SJSA1 (cell line): ENCODE results near the gene ATP9A. TPM values are rescaled to one million over a fixed set of nuclear protein-coding genes. Genes with fewer than 3 reads are reported as not detected.
"Not testable (repeated sequence)": the region's sequence is repeated elsewhere in the genome, so short reads cannot be mapped to it uniquely, and the experiment has no call there.

Experiments
- DNase-seq, 2 experiments: peaks; one replicate each; pipeline ENCODE4 v3.0.0-alpha.2; 2015 to 2020; ENCODE audit warnings: low spot score in 2 of 2, low read depth in 1 of 2
- H3K27ac ChIP-seq: fragments of 250-450 bp; sonication (Bioruptor Pico); 2 replicates; pipeline ENCODE4 v1.5.1; 2020; ENCODE audit warnings: mild to moderate bottlenecking, moderate library complexity
- H3K27me3 ChIP-seq: fragments of 250-450 bp; sonication (Bioruptor Pico); replicated peaks from 2 replicates; pipeline ENCODE4 v1.5.1; 2020; ENCODE audit warnings: mild to moderate bottlenecking, moderate library complexity
- H3K36me3 ChIP-seq: fragments of 250-450 bp; sonication (Bioruptor Pico); 2 replicates; pipeline ENCODE4 v1.5.1; 2020; ENCODE audit warnings: mild to moderate bottlenecking
- H3K4me1 ChIP-seq: fragments of 250-450 bp; sonication (Bioruptor Pico); replicated peaks from 2 replicates; pipeline ENCODE4 v1.6.1; 2021; ENCODE audit warnings: mild to moderate bottlenecking
- H3K4me3 ChIP-seq: fragments of 250-450 bp; sonication (Bioruptor Pico); 2 replicates; pipeline ENCODE4 v1.5.1; 2020; ENCODE audit warnings: mild to moderate bottlenecking
- H3K9me3 ChIP-seq: fragments of 250-450 bp; sonication (Bioruptor Pico); replicated peaks from 2 replicates; pipeline ENCODE4 v1.5.1; 2020; ENCODE audit warnings: mild to moderate bottlenecking
- total RNA-seq: library from RNA; depleted of rRNA; stranded (reverse); fragments of >200 nt; shearing (Covaris generic); gene quantifications from 2 replicates; pipeline ENCODE4 v1.2.3, GENCODE V29; 2014

ATP9A gene
- total RNA-seq, 1 experiment from 2014 or later = 5.9 TPM

DNA sequence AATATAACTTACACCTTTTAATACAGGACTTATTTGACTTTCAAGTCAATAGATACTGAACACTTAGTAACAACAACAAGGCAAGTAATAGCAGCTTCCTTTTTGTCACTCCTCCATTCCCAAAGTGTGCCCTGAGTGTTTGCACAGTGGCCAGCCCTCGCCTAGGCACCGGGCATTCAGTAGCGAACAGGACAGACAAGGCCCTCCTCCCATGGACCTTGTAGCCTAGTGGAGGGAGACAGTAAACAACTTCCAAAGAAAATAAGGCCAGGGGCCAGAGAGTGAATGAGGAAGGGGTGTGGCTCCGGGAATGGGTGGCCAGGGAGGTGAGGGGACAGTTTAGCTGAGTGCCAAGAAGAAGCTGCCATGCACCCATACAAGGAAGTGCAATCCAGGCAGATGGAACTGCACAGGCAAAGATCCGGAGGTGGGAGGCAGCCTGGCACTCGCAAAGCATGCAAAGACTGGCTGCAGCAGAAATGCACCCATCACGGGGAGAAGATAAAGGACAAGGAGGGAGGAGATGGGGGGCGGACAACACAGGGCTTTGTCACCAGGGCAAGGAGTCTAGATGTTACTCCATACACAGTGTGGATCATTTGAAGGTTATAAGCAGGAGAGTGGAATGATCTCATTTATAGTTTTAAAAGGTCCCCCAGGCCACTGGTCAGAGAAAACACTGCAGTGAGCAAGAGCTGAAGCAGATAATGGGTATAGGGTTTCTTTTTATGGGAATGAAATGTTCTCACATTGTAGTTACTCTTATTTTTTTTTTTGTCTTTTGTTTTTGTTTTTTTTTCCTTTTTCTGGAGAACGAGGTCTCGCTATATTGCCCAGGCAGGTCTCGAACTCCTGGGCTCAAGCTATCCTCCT lies 32.2 kb downstream of the ATP9A start:
- Histone ChIP-seq H3K4me3 (no peak overlapping the region), H3K9me3 (no peaks in the 10 kb centered on the region), H3K4me1 (0 out of 2 replicates have a peak, but pooled peaks cover 7% of the 10 kb centered on the region), H3K27me3 (no peaks in the 10 kb centered on the region), H3K36me3 (no peaks in the 10 kb centered on the region), H3K27ac (no peak overlapping the region)
- no peak for DNase-seq

DNA sequence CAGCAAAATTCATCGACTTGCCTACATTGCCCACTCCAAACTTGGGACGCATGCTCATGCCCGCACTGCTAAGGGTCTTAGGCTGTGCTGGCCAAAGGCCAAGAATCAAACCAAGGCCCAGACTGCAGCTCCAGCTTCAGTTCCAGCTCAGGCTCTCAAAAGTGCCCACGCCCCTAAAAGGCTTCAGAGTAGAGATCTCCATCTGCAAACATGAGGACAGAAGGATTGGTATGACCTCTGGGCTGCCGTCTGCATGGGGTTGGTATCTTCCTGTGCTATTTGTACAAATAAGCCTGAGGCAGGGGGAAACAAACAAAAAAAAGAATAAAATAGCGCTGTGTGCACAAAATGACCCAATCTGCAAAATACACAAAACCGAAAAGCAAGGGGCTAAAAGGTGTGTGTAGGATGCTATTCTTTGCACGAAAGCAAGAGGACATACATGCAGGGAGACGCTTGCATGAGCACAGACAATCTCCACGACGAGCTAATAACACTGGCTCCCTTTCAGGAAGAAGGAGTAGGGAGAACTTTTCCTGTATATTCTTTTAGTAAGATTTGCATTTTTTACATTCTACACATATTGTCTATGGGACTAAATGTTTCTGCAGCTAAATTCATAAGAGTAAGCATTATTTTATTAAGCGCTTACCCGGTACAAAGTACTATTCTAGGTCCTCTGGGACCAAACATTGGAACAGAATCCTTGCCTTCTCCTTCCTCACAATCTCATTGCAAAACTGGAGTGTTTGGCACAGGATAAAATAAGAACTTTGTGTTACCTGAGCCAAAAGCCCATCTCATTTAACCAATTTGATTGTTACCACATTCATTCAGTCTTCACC lies 33.1 kb downstream of the ATP9A start:
- DNase-seq = no peak
- H3K9me3 ChIP-seq = no peaks in the 10 kb centered on the region
- no peak overlapping the region for H3K4me3 ChIP-seq
- no peak overlapping the region for H3K27ac ChIP-seq
- H3K27me3 ChIP-seq = no peaks in the 10 kb centered on the region
- H3K36me3 ChIP-seq = no peaks in the 10 kb centered on the region
- H3K4me1 ChIP-seq = 0 out of 2 replicates have a peak, but pooled peaks cover 7% of the 10 kb centered on the region

DNA sequence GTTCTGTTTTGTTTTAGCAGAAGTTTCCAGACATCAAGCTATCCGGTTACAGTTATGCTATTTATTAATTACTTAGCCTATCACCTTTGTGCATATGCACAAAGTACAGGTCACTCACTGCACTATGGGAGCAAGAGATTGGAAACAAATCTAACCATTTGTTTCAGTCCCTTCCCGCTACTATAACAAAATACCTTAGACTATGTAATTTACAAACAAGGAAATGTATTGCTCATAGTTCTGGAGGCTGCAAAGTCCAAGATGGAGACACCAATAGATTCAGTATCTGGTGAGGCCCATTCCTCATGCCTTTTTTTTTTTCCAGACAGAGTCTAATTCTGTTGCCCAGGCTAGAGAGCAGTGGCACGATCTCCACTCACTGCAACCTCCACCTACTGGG lies 35.1 kb downstream of the ATP9A start:
- DNase-seq = no peak
- H3K4me3 ChIP-seq = no peak overlapping the region
- 0 out of 2 replicates have a peak, but pooled peaks cover 7% of the 10 kb centered on the region for H3K4me1 ChIP-seq

DNA sequence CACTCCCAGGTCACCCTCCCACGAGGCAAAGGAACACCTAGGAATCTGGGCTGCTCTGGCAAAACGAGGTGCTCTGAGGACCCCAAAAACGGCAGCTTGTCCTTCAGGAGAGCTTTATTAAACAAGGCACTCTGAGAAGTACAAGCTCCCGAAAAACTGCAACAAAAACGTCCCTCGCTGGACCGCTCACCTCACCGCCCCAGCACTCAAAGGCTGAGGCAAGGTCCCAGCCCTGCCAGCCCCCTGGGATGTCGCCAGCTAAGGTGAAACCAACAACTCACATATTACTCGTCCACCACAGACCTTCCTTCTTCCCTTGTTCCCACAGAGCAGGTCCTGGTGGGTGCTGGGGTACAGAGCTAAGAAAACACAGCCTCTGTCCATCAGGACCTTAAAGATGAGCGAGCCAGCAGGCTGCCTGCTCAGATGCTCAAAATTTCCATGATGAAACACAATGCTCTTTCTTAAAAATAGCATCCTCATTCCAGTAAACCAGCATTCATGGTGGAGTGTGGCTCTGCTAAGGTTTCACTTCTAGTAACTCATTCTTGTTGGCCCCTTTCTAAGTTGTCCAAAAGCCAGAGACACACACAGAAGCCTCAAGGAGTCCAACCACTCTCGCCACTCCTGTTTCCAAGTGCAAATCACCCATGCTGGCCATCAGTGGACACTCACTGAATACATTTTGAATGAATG lies 35.9 kb downstream of the ATP9A start:
- Histone ChIP-seq H3K9me3 (no peaks in the 10 kb centered on the region), H3K4me3 (no peak overlapping the region), H3K4me1 (0 out of 2 replicates have a peak, but pooled peaks cover 7% of the 10 kb centered on the region), H3K27me3 (no peaks in the 10 kb centered on the region), H3K36me3 (no peaks in the 10 kb centered on the region), H3K27ac (no peak overlapping the region)
- no peak for DNase-seq

More for the DNA sequence above, 35.1 kb downstream of the ATP9A start:
- Histone ChIP-seq H3K9me3 (no peaks in the 10 kb centered on the region), H3K36me3 (no peaks in the 10 kb centered on the region), H3K27ac (no peak overlapping the region), H3K27me3 (no peaks in the 10 kb centered on the region)

DNA sequence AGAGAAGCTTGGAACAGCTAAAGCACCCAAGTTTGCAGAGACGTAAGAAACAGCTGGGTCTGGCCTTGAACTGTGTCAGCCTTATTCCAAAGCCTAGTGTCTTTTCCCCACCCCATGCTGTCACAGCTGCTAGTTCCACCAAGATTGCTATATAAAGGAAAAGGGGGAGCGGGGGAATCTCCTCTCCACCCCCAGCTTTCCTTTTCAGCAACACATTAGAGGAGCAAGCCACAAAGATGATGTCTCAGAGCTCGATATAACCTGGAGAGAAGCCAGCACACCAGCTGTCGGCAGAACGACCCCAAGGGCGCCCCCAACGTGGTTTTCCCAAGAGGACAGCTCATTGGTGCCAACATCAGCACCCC lies 36.5 kb downstream of the ATP9A start:
- no peak overlapping the region for H3K4me3 ChIP-seq
- H3K27me3 ChIP-seq = no peaks in the 10 kb centered on the region
- DNase-seq = no peak
- H3K4me1 ChIP-seq = 0 out of 2 replicates have a peak, but pooled peaks cover 7% of the 10 kb centered on the region
- H3K36me3 ChIP-seq = no peaks in the 10 kb centered on the region
- H3K27ac ChIP-seq = no peak overlapping the region
- H3K9me3 ChIP-seq = no peaks in the 10 kb centered on the region

DNA sequence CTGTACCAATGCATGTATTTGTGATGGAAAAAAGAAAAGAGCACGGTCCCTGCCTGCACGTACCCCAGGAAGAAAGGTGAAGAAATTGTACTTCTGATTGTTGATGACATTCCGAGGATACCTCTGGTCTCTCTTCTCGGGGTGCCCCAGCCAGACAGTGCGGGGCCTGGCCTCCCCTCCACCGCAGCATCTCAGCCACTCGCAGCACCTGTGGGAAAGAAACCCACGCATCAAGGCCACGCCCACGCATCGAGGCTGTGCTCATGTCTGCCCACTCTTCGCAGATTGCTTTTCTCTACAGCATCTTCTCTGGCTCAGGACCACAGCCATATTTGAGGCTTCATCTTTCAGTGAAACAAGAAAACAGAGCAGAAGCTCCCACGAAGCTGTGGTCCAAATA lies 38.4 kb downstream of the ATP9A start:
- Histone ChIP-seq H3K36me3 (0 out of 2 replicates have a peak, but pooled peaks cover 2% of the 10 kb centered on the region), H3K4me3 (no peak overlapping the region), H3K9me3 (no peaks in the 10 kb centered on the region), H3K4me1 (0 out of 2 replicates have a peak, but pooled peaks cover 7% of the 10 kb centered on the region), H3K27ac (no peak overlapping the region), H3K27me3 (no peaks in the 10 kb centered on the region)
- no peak for DNase-seq

DNA sequence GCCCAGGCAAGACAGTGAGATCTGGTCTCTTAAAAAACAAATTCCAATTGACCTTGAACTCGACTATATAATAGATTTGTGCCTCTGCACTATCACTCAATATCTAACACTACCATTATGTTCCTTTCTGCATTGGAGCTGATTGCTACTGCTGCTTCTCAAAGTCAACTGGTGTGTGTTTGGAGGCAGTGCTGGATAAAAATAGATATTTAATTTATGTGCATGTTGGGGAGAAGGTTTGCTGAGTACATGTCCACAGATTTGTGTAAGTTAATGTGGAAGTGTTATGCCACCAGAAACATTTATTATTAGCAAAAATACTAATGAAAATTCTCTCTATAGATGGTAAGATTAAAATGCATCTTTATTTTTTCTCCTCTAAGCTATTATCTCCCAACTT lies 39.5 kb downstream of the ATP9A start:
- no peak overlapping the region for H3K4me3 ChIP-seq
- H3K4me1 ChIP-seq = 0 out of 2 replicates have a peak, but pooled peaks cover 7% of the 10 kb centered on the region
- H3K27ac ChIP-seq = no peak overlapping the region
- no peaks in the 10 kb centered on the region for H3K27me3 ChIP-seq
- H3K36me3 ChIP-seq = 0 out of 2 replicates have a peak, but pooled peaks cover 2% of the 10 kb centered on the region
- no peaks in the 10 kb centered on the region for H3K9me3 ChIP-seq
- DNase-seq = no peak

DNA sequence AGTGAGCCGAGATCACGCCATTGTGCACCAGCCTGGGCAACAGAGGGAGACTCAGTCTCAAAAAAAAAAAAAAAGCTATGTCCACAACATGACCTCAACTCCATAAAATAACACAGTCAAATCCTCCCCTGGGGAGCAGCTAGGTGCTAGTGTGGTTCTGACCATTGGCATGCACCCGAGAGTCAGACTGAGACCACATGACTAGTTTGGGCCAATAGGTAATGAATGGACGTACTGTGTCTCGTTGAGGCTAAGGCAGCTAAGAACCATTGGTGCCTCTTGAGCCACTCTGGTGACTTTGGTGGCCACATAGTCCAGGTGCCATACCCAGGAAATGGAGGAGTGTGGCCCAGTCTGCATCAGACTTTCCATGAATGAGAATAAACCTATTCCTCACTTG lies 40.3 kb downstream of the ATP9A start:
- no peak overlapping the region for H3K4me3 ChIP-seq
- H3K27me3 ChIP-seq = no peaks in the 10 kb centered on the region
- no peaks in the 10 kb centered on the region for H3K9me3 ChIP-seq
- H3K36me3 ChIP-seq = 0 out of 2 replicates have a peak, but pooled peaks cover 2% of the 10 kb centered on the region
- DNase-seq = no peak
- H3K4me1 ChIP-seq = 0 out of 2 replicates have a peak, but pooled peaks cover 7% of the 10 kb centered on the region
- no peak overlapping the region for H3K27ac ChIP-seq

DNA sequence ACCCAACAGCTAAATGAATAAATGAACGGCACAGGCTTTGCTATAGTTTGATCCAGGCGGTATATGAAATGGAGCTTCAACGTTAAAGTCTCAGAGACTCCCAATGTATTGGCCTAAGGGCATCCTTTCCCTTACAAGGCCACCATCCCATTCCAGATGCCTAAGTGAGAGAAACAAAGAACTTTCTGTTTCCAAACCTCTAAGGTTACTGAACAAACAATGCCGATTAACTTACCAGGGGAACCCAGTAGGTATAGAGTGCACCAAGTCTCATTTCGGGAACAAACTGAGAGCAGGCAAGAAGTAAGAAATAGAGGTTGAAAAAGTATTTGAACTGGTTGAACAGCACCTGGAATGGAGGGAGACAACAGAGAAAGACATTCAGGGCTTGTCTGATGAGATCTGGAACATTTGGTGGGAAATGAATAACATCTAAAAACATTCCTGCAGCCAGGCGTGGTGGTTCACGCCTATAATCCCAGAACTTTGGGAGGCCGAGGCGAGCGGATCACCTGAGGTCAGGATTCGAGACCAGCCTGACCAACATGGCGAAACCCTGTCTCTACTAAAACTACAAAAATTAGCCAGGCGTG lies 42.5 kb downstream of the ATP9A start:
- DNase-seq = no peak
- H3K4me1 ChIP-seq = no peaks in the 10 kb centered on the region

DNA sequence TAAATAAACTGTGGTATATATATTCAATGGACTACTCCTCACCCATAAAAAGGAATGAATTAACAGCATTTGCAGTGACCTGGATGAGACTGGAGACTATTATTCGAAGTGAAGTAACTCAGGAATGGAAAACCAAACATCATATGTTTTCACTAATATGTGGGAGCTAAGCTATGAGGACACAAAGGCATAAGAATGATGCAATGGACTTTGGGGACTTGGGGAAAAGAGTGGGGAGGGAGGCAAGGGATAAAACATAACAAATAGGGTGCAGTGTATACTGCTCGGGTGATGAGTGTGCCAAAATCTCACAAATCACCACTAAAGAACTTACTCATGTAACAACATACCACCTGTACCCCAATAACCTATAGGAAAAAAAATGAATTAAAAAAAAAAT lies 45.2 kb downstream of the ATP9A start:
- H3K27ac ChIP-seq, H3K4me1 ChIP-seq, DNase-seq, H3K27me3 ChIP-seq, H3K36me3 ChIP-seq, H3K4me3 ChIP-seq, H3K9me3 ChIP-seq: not testable (repeated sequence)

More for the DNA sequence above, 42.5 kb downstream of the ATP9A start:
- H3K36me3 ChIP-seq = 0 out of 2 replicates have a peak, but pooled peaks cover 2% of the 10 kb centered on the region
- H3K9me3 ChIP-seq = no peaks in the 10 kb centered on the region
- H3K4me3 ChIP-seq = no peak overlapping the region
- no peak overlapping the region for H3K27ac ChIP-seq
- H3K27me3 ChIP-seq = no peaks in the 10 kb centered on the region

DNA sequence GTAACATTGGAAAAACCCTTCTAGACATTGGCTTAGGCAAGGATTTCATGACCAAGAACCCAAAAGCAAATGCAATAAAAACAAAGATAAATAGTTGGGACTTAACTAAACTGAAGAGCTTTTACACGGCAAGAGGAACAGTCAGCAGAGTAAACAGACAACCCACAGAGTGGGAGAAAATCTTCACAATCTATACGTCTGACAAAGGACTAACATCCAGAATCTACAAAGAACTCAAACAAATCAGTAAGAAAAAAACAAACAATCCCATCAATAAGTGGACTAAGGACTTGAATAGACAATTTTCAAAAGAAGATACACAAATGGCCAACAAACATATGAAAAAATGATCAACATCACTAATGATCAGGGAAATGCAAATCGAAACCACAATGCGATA lies 45.9 kb downstream of the ATP9A start:
- H3K36me3 ChIP-seq, H3K27me3 ChIP-seq, H3K27ac ChIP-seq, DNase-seq, H3K4me1 ChIP-seq, H3K4me3 ChIP-seq, H3K9me3 ChIP-seq: not testable (repeated sequence)

DNA sequence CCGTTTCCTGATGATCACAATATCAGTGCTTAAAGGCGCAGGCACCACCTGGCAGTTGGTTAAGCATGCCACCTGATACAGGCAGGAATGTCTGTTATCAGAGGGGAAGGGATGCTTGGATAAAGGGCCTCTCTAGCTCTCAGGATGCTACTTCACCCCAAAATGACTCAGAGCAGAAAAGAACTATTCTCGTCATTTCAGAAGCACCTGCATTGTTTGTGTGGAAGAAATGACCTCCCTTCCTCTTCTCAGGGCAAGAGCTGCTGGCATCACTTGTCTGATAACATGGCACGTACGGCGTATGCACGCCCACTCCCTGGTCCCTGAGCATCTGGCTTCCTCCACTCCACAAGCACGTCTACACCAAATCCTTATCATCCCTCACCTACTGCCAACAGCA lies 47.3 kb downstream of the ATP9A start:
- Histone ChIP-seq H3K4me1 (no peaks in the 10 kb centered on the region), H3K27me3 (no peaks in the 10 kb centered on the region), H3K9me3 (no peaks in the 10 kb centered on the region), H3K36me3 (0 out of 2 replicates have a peak, but pooled peaks cover 2% of the 10 kb centered on the region), H3K27ac (no peak overlapping the region), H3K4me3 (no peak overlapping the region)
- no peak for DNase-seq

DNA sequence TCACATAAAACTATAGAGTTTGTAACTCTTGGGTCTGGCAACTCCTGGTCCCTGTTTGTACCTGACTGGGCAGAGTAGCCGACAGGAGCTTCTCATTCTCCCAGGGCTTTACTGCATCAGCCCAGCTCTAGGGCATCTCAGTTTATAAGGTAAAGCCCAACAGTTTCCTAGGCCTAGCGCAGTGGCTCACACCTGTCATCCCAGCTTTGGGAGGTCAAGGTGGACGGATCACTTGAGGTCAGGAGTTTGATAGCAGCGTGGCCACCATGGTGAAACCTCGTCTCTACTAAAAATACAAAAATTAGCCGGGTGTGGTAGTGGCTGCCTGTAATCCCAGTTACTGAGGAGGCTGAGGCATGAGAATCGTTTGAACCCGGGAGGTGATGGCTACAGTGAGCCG lies 47.8 kb downstream of the ATP9A start:
- no peaks in the 10 kb centered on the region for H3K9me3 ChIP-seq
- no peak for DNase-seq

More for the DNA sequence above, 47.8 kb downstream of the ATP9A start:
- Histone ChIP-seq H3K4me3 (no peak overlapping the region), H3K4me1 (peaks cover 3% of the 10 kb centered on the region), H3K27ac (no peak overlapping the region), H3K36me3 (no peaks in the 10 kb centered on the region), H3K27me3 (no peaks in the 10 kb centered on the region)
